Astrocyte of the cerebellum (primary cell): ENCODE results near the gene SMTNL1.
A peak's percentile ranks its signal among the peaks of the same experiment; 100 is the strongest.

Experiments
- DNase-seq: peaks from one replicate; pipeline ENCODE4 v3.0.0-alpha.2; 2011; ENCODE audit warnings: low read depth
- H3K4me3 ChIP-seq: 2 replicates; pipeline ENCODE4 v1.5.1; 2011; ENCODE audit warnings: mild to moderate bottlenecking, low read depth, low read length, moderate library complexity
- in situ Hi-C: cut with HindIII; loops from 2 replicates; pipeline ENCODE4 v1.10.0; 2017; ENCODE audit warnings: low sequenced_read_pairs
- TF ChIP-seq, protein P1 (sequence below): IDR thresholded peaks from 2 replicates; pipeline ENCODE4 v1.5.1; 2012; ENCODE audit warnings: low read length, low read depth, moderate library complexity, mild to moderate bottlenecking; ENCODE audit errors: missing control alignments

Gene SMTNL1

DNA sequence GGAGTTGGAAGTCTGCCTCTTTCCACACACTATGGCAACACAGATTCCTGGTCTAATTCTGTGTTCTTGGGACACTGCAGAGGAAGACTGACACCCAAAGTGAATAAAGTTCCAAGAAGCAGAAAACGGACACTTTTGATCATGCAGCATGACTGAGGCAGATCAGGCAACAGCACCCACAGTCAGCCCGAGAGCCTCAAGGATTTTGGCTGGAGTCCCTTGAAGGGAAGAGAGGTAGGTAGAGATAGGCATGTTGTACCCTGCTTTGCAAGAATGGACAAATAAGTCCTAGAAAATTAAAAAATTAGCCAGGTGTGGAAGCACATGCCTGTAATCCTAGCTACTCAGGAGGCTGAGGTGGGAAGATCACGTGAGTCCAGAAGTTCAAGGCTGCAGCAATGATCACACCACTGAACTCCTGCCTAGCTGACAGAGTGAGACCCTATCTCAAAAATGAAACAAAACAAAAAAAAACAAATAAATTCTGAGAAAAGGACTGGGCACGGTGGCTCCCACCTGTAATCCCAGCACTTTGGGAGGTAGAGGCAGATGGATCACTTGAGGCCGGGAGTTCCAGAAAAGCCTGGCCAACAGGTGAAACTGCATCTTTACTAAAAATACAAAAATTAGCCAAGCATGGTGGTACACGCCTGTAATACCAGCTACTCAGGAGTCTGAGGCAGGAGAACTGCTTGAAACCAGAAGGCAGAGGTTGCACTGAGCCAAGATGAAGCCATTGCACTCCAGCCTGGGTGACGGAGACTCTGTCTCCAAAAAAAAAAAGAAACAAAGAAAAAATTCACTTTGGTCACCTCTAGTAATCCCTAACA, 28.8 kb upstream of the SMTNL1 start:
- no peak for DNase-seq
- in situ Hi-C loops = no loop called here
- H3K4me3 ChIP-seq = no peak overlapping the region
- TF ChIP-seq, protein P1, sequence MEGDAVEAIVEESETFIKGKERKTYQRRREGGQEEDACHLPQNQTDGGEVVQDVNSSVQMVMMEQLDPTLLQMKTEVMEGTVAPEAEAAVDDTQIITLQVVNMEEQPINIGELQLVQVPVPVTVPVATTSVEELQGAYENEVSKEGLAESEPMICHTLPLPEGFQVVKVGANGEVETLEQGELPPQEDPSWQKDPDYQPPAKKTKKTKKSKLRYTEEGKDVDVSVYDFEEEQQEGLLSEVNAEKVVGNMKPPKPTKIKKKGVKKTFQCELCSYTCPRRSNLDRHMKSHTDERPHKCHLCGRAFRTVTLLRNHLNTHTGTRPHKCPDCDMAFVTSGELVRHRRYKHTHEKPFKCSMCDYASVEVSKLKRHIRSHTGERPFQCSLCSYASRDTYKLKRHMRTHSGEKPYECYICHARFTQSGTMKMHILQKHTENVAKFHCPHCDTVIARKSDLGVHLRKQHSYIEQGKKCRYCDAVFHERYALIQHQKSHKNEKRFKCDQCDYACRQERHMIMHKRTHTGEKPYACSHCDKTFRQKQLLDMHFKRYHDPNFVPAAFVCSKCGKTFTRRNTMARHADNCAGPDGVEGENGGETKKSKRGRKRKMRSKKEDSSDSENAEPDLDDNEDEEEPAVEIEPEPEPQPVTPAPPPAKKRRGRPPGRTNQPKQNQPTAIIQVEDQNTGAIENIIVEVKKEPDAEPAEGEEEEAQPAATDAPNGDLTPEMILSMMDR = no peak

DNA sequence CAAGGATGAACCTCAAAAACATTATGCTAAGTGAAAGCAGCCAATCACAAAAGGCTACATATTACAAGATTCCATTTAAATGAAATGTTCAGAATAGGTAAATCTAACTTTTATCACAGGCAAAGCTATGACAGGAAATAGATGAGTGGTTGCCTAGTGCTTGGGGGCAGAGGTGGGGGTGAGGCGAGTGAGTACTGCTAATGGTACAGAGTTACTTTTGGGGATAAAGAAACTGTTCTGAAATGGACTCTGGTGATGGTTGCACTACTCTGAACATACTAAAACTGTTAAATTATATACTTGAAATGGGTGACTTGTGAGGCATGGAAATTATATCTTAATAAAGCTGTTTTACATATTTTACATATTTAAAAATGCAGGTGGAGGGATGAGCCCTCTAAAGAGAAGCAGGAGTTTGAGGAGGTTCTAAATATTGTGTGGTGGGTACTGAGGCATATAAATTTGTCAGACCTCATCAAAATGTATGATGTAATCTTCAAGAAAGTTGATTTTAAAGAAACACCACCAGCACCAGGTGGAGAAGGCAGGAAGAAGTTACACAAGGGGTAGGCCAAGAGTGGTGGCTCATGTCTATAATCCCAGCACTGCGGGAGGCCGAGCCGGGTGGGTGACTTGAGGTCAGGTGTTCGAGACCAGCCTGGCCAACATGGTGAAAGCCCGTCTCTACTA, 25.5 kb upstream of the SMTNL1 start:
- no peak for DNase-seq
- TF ChIP-seq, protein P1 = no peak
- in situ Hi-C loops = no loop called here
- no peak overlapping the region for H3K4me3 ChIP-seq

DNA sequence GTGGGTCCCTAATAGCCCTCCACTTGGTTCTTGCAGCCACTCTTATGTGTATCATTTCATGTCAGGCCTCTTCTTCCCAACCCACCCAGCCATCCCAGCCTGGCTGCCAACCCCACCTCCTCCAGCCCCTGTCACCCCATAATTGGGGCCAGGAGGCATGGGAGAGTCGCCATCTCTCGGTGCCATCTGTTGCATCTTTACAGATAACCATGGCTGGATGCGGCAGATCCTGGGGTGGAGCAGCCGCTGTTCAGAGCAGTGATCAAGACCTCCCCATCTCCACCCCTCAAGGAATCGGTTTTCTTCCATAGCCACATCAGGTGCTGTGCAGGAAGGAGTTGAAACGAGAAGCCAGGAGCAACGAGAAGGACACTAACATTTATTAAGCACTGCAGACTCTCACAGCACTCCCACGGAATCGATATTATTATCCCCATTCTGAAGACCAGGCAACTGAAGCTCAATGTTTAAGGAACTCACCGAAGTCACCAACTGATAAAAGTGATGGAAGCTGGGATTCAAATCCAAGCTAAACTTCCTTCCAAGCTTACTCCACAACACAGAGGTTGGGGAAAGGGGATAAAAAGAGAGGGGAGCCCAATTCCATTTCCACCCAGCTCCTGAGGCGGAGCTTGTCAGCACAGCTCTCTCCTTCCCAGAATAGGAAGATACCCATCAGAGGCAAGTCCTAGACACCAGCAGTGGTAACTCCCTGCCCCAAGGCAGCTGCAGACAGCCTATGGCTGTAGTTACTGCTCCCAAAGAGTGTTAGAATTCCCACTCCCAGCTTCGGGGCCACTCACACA, 24.5 kb upstream of the SMTNL1 start:
- H3K4me3 ChIP-seq = no peak overlapping the region
- no peak for DNase-seq
- TF ChIP-seq, protein P1 = no peak
- in situ Hi-C loops = no loop called here

DNA sequence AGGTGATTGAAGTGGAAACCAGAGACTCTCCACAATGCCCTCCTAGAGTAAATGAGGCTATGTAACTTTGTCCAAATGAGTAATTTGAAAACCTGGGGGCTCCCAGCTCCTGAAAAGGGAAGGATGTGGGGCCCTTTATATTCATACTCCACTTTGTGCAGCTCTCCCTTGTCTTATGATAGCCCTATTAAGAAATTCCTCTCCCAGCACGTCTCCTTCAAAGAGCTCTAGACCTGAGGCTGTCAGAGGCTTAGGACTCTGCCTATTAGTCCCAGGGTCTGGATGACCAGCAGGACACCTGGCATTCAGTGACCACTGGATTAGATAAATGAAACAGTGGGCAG, 24.0 kb upstream of the SMTNL1 start:
- no peak overlapping the region for H3K4me3 ChIP-seq
- DNase-seq = no peak
- in situ Hi-C loops = no loop called here
- TF ChIP-seq, protein P1 = no peak

DNA sequence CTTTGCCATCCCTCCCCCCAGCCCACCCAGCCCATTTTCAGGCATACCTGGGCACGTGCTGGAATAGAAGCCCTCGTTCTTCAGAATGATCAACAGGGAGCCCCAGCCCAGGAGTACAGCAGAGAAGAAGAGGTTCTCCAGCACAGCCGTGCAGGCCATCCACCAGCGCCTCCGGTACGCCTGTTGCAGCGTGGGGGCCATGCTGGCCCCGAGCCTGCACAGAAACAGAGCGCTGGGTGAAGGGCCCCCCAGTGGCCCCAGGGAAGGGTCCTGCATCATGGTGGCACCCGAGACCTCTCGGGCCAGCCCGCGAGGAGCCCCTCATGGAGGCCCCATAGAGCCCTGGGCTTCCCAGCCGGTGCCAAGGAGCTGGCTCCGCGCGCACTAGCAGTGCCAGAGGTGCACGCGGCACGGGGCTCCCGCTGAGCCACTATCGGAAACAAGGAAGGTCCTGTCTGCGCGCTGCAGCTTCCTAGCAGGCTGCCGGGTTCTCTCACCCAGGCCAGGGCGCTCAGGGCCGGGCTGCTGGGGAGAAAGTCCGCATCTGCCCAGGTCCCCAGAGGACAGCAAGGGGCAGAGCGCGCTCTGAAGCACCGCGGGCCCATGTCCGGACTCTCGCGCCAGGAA, 23.4 kb upstream of the SMTNL1 start:
- H3K4me3 ChIP-seq = peak overlapping the region; percentile 80
- in situ Hi-C loops = no loop called here
- TF ChIP-seq, protein P1 = no peak
- no peak for DNase-seq
